ENCODE measurements around the gene ZBTB7C. TPM values are rescaled to one million over a fixed set of nuclear protein-coding genes. Genes with fewer than 3 reads are reported as not detected.

ZBTB7C gene
- total RNA-seq, 1 donor from 2014 or later: 0.81 TPM

- intact Hi-C loops (cut with micrococcal nuclease): loop anchor here (10.0 kb wide), 1 partner anchor 284 kb away; no protein-coding TSS in a partner anchor
Measured at GRCh38 chr18:48418539-48419276, 9.5 kb upstream of the ZBTB7C start.

GRCh38 chr18:48417985-48418384 lies 8.8 kb upstream of the ZBTB7C start:
- intact Hi-C loops (cut with micrococcal nuclease): loop anchor here (10.0 kb wide), 1 partner anchor 283 kb away; no protein-coding TSS in a partner anchor

GRCh38 chr18:48413342-48413741 lies 4.2 kb upstream of the ZBTB7C start:
- intact Hi-C loops (cut with micrococcal nuclease): loop anchor here (10.0 kb wide), 1 partner anchor 279 kb away; no protein-coding TSS in a partner anchor

- intact Hi-C loops (cut with micrococcal nuclease): loop anchor here (10.0 kb wide), 1 partner anchor 278 kb away; no protein-coding TSS in a partner anchor
Measured at GRCh38 chr18:48412339-48412929, 3.3 kb upstream of the ZBTB7C start.

- intact Hi-C loops (cut with micrococcal nuclease): loop anchor here (1.0 to 10.0 kb wide), 6 partner anchors 34 to 1964 kb away; partner anchors contain the start of genes CTIF, SKA1 and SMAD2
Measured at GRCh38 chr18:48410095-48410920, 1.1 kb upstream of the ZBTB7C start.

- intact Hi-C loops (cut with micrococcal nuclease): loop anchor here (1.0 to 10.0 kb wide), 7 partner anchors 35 to 1965 kb away; partner anchors contain the start of genes CTIF, SKA1 and SMAD2
Measured at GRCh38 chr18:48409591-48410094, 460 bp upstream of the ZBTB7C start.

GRCh38 chr18:48408111-48408726 lies 964 bp downstream of the ZBTB7C start:
- intact Hi-C loops (cut with micrococcal nuclease): loop anchor here (5.0 kb wide), 1 partner anchor 181 kb away; no protein-coding TSS in a partner anchor

GRCh38 chr18:48407358-48407757 lies 1.8 kb downstream of the ZBTB7C start:
- intact Hi-C loops (cut with micrococcal nuclease): loop anchor here (5.0 kb wide), 1 partner anchor 180 kb away; no protein-coding TSS in a partner anchor

- intact Hi-C loops (cut with micrococcal nuclease): loop anchor here (5.0 kb wide), 1 partner anchor 179 kb away; no protein-coding TSS in a partner anchor
Measured at GRCh38 chr18:48405978-48406377, 3.2 kb downstream of the ZBTB7C start.

GRCh38 chr18:48404716-48405507 lies 4.3 kb downstream of the ZBTB7C start:
- intact Hi-C loops (cut with micrococcal nuclease): loop anchor here (5.0 kb wide), 1 partner anchor 178 kb away; no protein-coding TSS in a partner anchor

GRCh38 chr18:48402953-48403352 lies 6.2 kb downstream of the ZBTB7C start:
- intact Hi-C loops (cut with micrococcal nuclease): no loop called here

GRCh38 chr18:48399303-48400075 lies 9.7 kb downstream of the ZBTB7C start:
- intact Hi-C loops (cut with micrococcal nuclease): no loop called here

GRCh38 chr18:48398074-48398473 lies 11.1 kb downstream of the ZBTB7C start:
- intact Hi-C loops (cut with micrococcal nuclease): no loop called here

GRCh38 chr18:48397021-48397420 lies 12.2 kb downstream of the ZBTB7C start:
- intact Hi-C loops (cut with micrococcal nuclease): no loop called here

- intact Hi-C loops (cut with micrococcal nuclease): no loop called here
Measured at GRCh38 chr18:48396561-48396960, 12.6 kb downstream of the ZBTB7C start.

- intact Hi-C loops (cut with micrococcal nuclease): no loop called here
Measured at GRCh38 chr18:48395646-48396045, 13.5 kb downstream of the ZBTB7C start.

GRCh38 chr18:48394176-48394575 lies 15.0 kb downstream of the ZBTB7C start:
- intact Hi-C loops (cut with micrococcal nuclease): no loop called here

GRCh38 chr18:48393776-48394175 lies 15.4 kb downstream of the ZBTB7C start:
- intact Hi-C loops (cut with micrococcal nuclease): no loop called here

- intact Hi-C loops (cut with micrococcal nuclease): no loop called here
Measured at GRCh38 chr18:48393170-48393569, 16.0 kb downstream of the ZBTB7C start.

Data from T-helper 1 cell treated with Interleukin-12 subunit alpha and Interleukin-12 subunit beta and Interleukin-4 antibody, amounts not matched to agents 30 ng/mL and 1 ng/mL, for 36 hours (primary cell).